ENCODE data around the gene NPY1R.

Gene NPY1R

DNA sequence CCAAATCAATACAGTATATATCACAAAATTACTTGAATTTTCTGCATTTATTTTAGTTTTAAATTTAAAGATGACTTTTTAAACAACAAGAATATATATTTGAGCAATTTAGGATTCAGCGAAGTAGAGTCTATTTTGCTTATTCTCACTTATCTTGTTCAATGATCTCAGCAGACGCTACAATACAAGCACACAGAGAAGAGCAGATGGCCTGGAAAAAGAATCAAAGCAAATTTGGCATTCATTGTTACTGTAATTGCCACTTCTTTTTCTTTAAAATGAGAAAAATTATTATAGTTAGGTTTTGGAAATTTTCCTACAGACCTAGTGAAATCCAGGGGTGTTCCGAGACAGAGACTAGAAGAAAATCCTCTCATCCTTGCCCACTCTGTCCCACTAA is 57.5 kb downstream of the NPY1R start:
- no peak for DNase-seq

Measured in NCI-H187 (cell line).